ENCODE measurements around the gene FAAH2.
"Not testable (repeated sequence)": the region's sequence is repeated elsewhere in the genome, so short reads cannot be mapped to it uniquely, and the experiment has no call there.

The FAAH2 gene

GRCh38 chrX:57394162-57394561 is 107.7 kb downstream of the FAAH2 start:
- H3K4me1 ChIP-seq (ENCODE audit: control insufficient read depth in 1 of 2, insufficient read depth in 2 of 2, low read length in 2 of 2); H3K4me3 ChIP-seq (ENCODE audit: low read depth in 1 of 2, low read length in 2 of 2); H3K9me3 ChIP-seq (ENCODE audit: control insufficient read depth in 1 of 2, low read length in 2 of 2): not testable (repeated sequence)

GRCh38 chrX:57403191-57403590 is 116.7 kb downstream of the FAAH2 start:
- not testable (repeated sequence) for H3K27ac ChIP-seq (ENCODE audit: low read length)

More at GRCh38 chrX:57394162-57394561, 107.7 kb downstream of the FAAH2 start:
- H3K36me3 ChIP-seq (ENCODE audit: control insufficient read depth in 1 of 2, insufficient read depth in 2 of 2, low read length in 2 of 2); H3K27me3 ChIP-seq (ENCODE audit: low read depth, low read length); H3K27ac ChIP-seq (ENCODE audit: low read length): not testable (repeated sequence)

GRCh38 chrX:57406149-57406548 is 119.6 kb downstream of the FAAH2 start:
- Histone ChIP-seq H3K27ac (ENCODE audit: low read length) (no peak overlapping the region), H3K9me3 (ENCODE audit: control insufficient read depth in 1 of 2, low read length in 2 of 2) (peaks cover 3 to 21% of the 10 kb centered on the region in 2 donors), H3K36me3 (ENCODE audit: control insufficient read depth in 1 of 2, insufficient read depth in 2 of 2, low read length in 2 of 2) (no peaks in the 10 kb centered on the region), H3K4me3 (ENCODE audit: low read depth in 1 of 2, low read length in 2 of 2) (no peak overlapping the region), H3K4me1 (ENCODE audit: control insufficient read depth in 1 of 2, insufficient read depth in 2 of 2, low read length in 2 of 2) (no peaks in the 10 kb centered on the region), H3K27me3 (ENCODE audit: low read depth, low read length) (no peaks in the 10 kb centered on the region)

More at GRCh38 chrX:57403191-57403590, 116.7 kb downstream of the FAAH2 start:
- H3K27me3 ChIP-seq (ENCODE audit: low read depth, low read length); H3K4me1 ChIP-seq (ENCODE audit: control insufficient read depth in 1 of 2, insufficient read depth in 2 of 2, low read length in 2 of 2); H3K4me3 ChIP-seq (ENCODE audit: low read depth in 1 of 2, low read length in 2 of 2); H3K36me3 ChIP-seq (ENCODE audit: control insufficient read depth in 1 of 2, insufficient read depth in 2 of 2, low read length in 2 of 2): not testable (repeated sequence)
- H3K9me3 ChIP-seq (ENCODE audit: control insufficient read depth in 1 of 2, low read length in 2 of 2) = peaks cover 3 to 21% of the 10 kb centered on the region in 2 donors

GRCh38 chrX:57417827-57418226 is 131.3 kb downstream of the FAAH2 start:
- H3K27me3 ChIP-seq (ENCODE audit: low read depth, low read length) = no peaks in the 10 kb centered on the region
- H3K36me3 ChIP-seq (ENCODE audit: control insufficient read depth in 1 of 2, insufficient read depth in 2 of 2, low read length in 2 of 2) = no peaks in the 10 kb centered on the region
- no peak overlapping the region for H3K27ac ChIP-seq (ENCODE audit: low read length)
- no peaks in the 10 kb centered on the region for H3K9me3 ChIP-seq (ENCODE audit: control insufficient read depth in 1 of 2, low read length in 2 of 2)
- H3K4me1 ChIP-seq (ENCODE audit: control insufficient read depth in 1 of 2, insufficient read depth in 2 of 2, low read length in 2 of 2) = no peaks in the 10 kb centered on the region
- no peak overlapping the region for H3K4me3 ChIP-seq (ENCODE audit: low read depth in 1 of 2, low read length in 2 of 2)

GRCh38 chrX:57422289-57422688 is 135.8 kb downstream of the FAAH2 start:
- Histone ChIP-seq H3K4me1 (ENCODE audit: control insufficient read depth in 1 of 2, insufficient read depth in 2 of 2, low read length in 2 of 2) (no peaks in the 10 kb centered on the region), H3K4me3 (ENCODE audit: low read depth in 1 of 2, low read length in 2 of 2) (no peak overlapping the region), H3K36me3 (ENCODE audit: control insufficient read depth in 1 of 2, insufficient read depth in 2 of 2, low read length in 2 of 2) (no peaks in the 10 kb centered on the region), H3K27me3 (ENCODE audit: low read depth, low read length) (no peaks in the 10 kb centered on the region), H3K9me3 (ENCODE audit: control insufficient read depth in 1 of 2, low read length in 2 of 2) (no peaks in the 10 kb centered on the region), H3K27ac (ENCODE audit: low read length) (no peak overlapping the region)

GRCh38 chrX:57422790-57423189 is 136.3 kb downstream of the FAAH2 start:
- H3K27me3 ChIP-seq (ENCODE audit: low read depth, low read length) = no peaks in the 10 kb centered on the region
- H3K27ac ChIP-seq (ENCODE audit: low read length) = no peak overlapping the region
- H3K4me3 ChIP-seq (ENCODE audit: low read depth in 1 of 2, low read length in 2 of 2) = no peak overlapping the region
- no peaks in the 10 kb centered on the region for H3K36me3 ChIP-seq (ENCODE audit: control insufficient read depth in 1 of 2, insufficient read depth in 2 of 2, low read length in 2 of 2)
- no peaks in the 10 kb centered on the region for H3K4me1 ChIP-seq (ENCODE audit: control insufficient read depth in 1 of 2, insufficient read depth in 2 of 2, low read length in 2 of 2)
- no peaks in the 10 kb centered on the region for H3K9me3 ChIP-seq (ENCODE audit: control insufficient read depth in 1 of 2, low read length in 2 of 2)

- H3K9me3 ChIP-seq (ENCODE audit: control insufficient read depth in 1 of 2, low read length in 2 of 2) = no peaks in the 10 kb centered on the region
- no peak overlapping the region for H3K4me3 ChIP-seq (ENCODE audit: low read depth in 1 of 2, low read length in 2 of 2)
- no peaks in the 10 kb centered on the region for H3K4me1 ChIP-seq (ENCODE audit: control insufficient read depth in 1 of 2, insufficient read depth in 2 of 2, low read length in 2 of 2)
- no peak overlapping the region for H3K27ac ChIP-seq (ENCODE audit: low read length)
- no peaks in the 10 kb centered on the region for H3K36me3 ChIP-seq (ENCODE audit: control insufficient read depth in 1 of 2, insufficient read depth in 2 of 2, low read length in 2 of 2)
- no peaks in the 10 kb centered on the region for H3K27me3 ChIP-seq (ENCODE audit: low read depth, low read length)
These were observed 158.6 kb downstream of the FAAH2 start for GRCh38 chrX:57445076-57445475.

- H3K4me1 ChIP-seq (ENCODE audit: control insufficient read depth in 1 of 2, insufficient read depth in 2 of 2, low read length in 2 of 2) = no peaks in the 10 kb centered on the region
These were observed 159.3 kb downstream of the FAAH2 start for GRCh38 chrX:57445832-57446231.

GRCh38 chrX:57447856-57448255 is 161.3 kb downstream of the FAAH2 start:
- no peaks in the 10 kb centered on the region for H3K9me3 ChIP-seq (ENCODE audit: control insufficient read depth in 1 of 2, low read length in 2 of 2)
- no peaks in the 10 kb centered on the region for H3K27me3 ChIP-seq (ENCODE audit: low read depth, low read length)
- H3K36me3 ChIP-seq (ENCODE audit: control insufficient read depth in 1 of 2, insufficient read depth in 2 of 2, low read length in 2 of 2) = no peaks in the 10 kb centered on the region
- H3K4me3 ChIP-seq (ENCODE audit: low read depth in 1 of 2, low read length in 2 of 2) = no peak overlapping the region
- no peak overlapping the region for H3K27ac ChIP-seq (ENCODE audit: low read length)
- no peaks in the 10 kb centered on the region for H3K4me1 ChIP-seq (ENCODE audit: control insufficient read depth in 1 of 2, insufficient read depth in 2 of 2, low read length in 2 of 2)

More at GRCh38 chrX:57445832-57446231, 159.3 kb downstream of the FAAH2 start:
- no peak overlapping the region for H3K4me3 ChIP-seq (ENCODE audit: low read depth in 1 of 2, low read length in 2 of 2)
- no peaks in the 10 kb centered on the region for H3K27me3 ChIP-seq (ENCODE audit: low read depth, low read length)
- H3K9me3 ChIP-seq (ENCODE audit: control insufficient read depth in 1 of 2, low read length in 2 of 2) = no peaks in the 10 kb centered on the region
- no peaks in the 10 kb centered on the region for H3K36me3 ChIP-seq (ENCODE audit: control insufficient read depth in 1 of 2, insufficient read depth in 2 of 2, low read length in 2 of 2)
- H3K27ac ChIP-seq (ENCODE audit: low read length) = no peak overlapping the region

- H3K27ac ChIP-seq (ENCODE audit: low read length) = no peak overlapping the region
- no peaks in the 10 kb centered on the region for H3K36me3 ChIP-seq (ENCODE audit: control insufficient read depth in 1 of 2, insufficient read depth in 2 of 2, low read length in 2 of 2)
- no peak overlapping the region for H3K4me3 ChIP-seq (ENCODE audit: low read depth in 1 of 2, low read length in 2 of 2)
- H3K9me3 ChIP-seq (ENCODE audit: control insufficient read depth in 1 of 2, low read length in 2 of 2) = no peaks in the 10 kb centered on the region
- no peaks in the 10 kb centered on the region for H3K27me3 ChIP-seq (ENCODE audit: low read depth, low read length)
- H3K4me1 ChIP-seq (ENCODE audit: control insufficient read depth in 1 of 2, insufficient read depth in 2 of 2, low read length in 2 of 2) = no peaks in the 10 kb centered on the region
These were observed 165.0 kb downstream of the FAAH2 start for GRCh38 chrX:57451426-57452020.

GRCh38 chrX:57453901-57454300 is 167.4 kb downstream of the FAAH2 start:
- Histone ChIP-seq H3K27me3 (ENCODE audit: low read depth, low read length) (no peaks in the 10 kb centered on the region), H3K9me3 (ENCODE audit: control insufficient read depth in 1 of 2, low read length in 2 of 2) (no peaks in the 10 kb centered on the region), H3K27ac (ENCODE audit: low read length) (no peak overlapping the region), H3K4me3 (ENCODE audit: low read depth in 1 of 2, low read length in 2 of 2) (no peak overlapping the region), H3K36me3 (ENCODE audit: control insufficient read depth in 1 of 2, insufficient read depth in 2 of 2, low read length in 2 of 2) (no peaks in the 10 kb centered on the region), H3K4me1 (ENCODE audit: control insufficient read depth in 1 of 2, insufficient read depth in 2 of 2, low read length in 2 of 2) (no peaks in the 10 kb centered on the region)

GRCh38 chrX:57481514-57481913 is 195.0 kb downstream of the FAAH2 start:
- Histone ChIP-seq H3K4me1 (ENCODE audit: control insufficient read depth in 1 of 2, insufficient read depth in 2 of 2, low read length in 2 of 2) (no peaks in the 10 kb centered on the region), H3K27ac (ENCODE audit: low read length) (no peak overlapping the region), H3K9me3 (ENCODE audit: control insufficient read depth in 1 of 2, low read length in 2 of 2) (no peaks in the 10 kb centered on the region), H3K4me3 (ENCODE audit: low read depth in 1 of 2, low read length in 2 of 2) (no peak overlapping the region), H3K36me3 (ENCODE audit: control insufficient read depth in 1 of 2, insufficient read depth in 2 of 2, low read length in 2 of 2) (no peaks in the 10 kb centered on the region), H3K27me3 (ENCODE audit: low read depth, low read length) (no peaks in the 10 kb centered on the region)

All from muscle layer of duodenum (tissue), 2 donors.